ENCODE measurements around the gene SCAMP4. TPM values are rescaled to one million over a fixed set of nuclear protein-coding genes. Genes with fewer than 3 reads are reported as not detected.

Gene SCAMP4
- polyA plus RNA-seq, 1 of the 3 experiments (the other 2 are of a cell fraction), result 30.0 TPM

- Histone ChIP-seq H3K4me3 (ENCODE audit: low read depth in 2 of 2, low read length in 1 of 2) (no peak overlapping the region), H3F3A (replicated peaks; ENCODE audit: insufficient read depth) (peaks cover 13% of the 10 kb centered on the region), H2AFZ (ENCODE audit: low read depth) (no peak overlapping the region), H3K27ac (ENCODE audit: low read depth in 2 of 2, low read length in 1 of 2) (no peak overlapping the region), H3K27me3 (ENCODE audit: insufficient read depth) (no peaks in the 10 kb centered on the region), H3K9me3 (no peaks in the 10 kb centered on the region), H3K4me1 (ENCODE audit: control insufficient read depth in 1 of 2, insufficient read depth in 2 of 2, low read depth in 1 of 2, low read length in 1 of 2) (peaks cover 15 to 22% of the 10 kb centered on the region in 2 experiments), H3K9ac (no peak overlapping the region), H4K20me1 (ENCODE audit: insufficient read depth) (0 out of 2 replicates have a peak, but pooled peaks cover 2% of the 10 kb centered on the region), H3K4me2 (no peak overlapping the region), H3K36me3 (replicated peaks in 1 of 2; ENCODE audit: control insufficient read depth in 1 of 2, insufficient read depth in 2 of 2, low read length in 1 of 2) (peaks cover 3 to 9% of the 10 kb centered on the region in 2 experiments), H3K9me2 (no peaks in the 10 kb centered on the region), H3K79me2 (ENCODE audit: insufficient read depth) (peaks cover 73% of the 10 kb centered on the region)
- no peak for DNase-seq
- ChIA-PET CTCF (interaction anchor here (0.6 to 1.4 kb wide), 2 partner anchors 28 to 31 kb away, joined by 3 to 4 read pairs; no protein-coding TSS in a partner anchor), POLR2A (interaction anchor here (0.7 kb wide), 1 partner anchor 16 kb away, joined by 3 read pairs; the partner anchor contains the start of gene ABHD17A)
- WGBS (ENCODE audit: low lambda C conversion rate), result 93% methylated on average over 7 of the region's 7 CpGs
- no peak for TF ChIP-seq FOSL2 (IDR thresholded peaks at IDR 0.05; ENCODE audit: borderline replicate concordance, low read depth)
- TF ChIP-seq RAD21 (IDR thresholded peaks at IDR 0.05; ENCODE audit: low read length), result no peak
- no peak for TF ChIP-seq RCOR1 (IDR thresholded peaks at IDR 0.05; ENCODE audit: low read length)
These were observed 36.2 kb upstream of the SCAMP4 start for GRCh38 chr19:1868971-1869370.

- Histone ChIP-seq H3K9ac (no peak overlapping the region), H3K27me3 (ENCODE audit: insufficient read depth) (no peaks in the 10 kb centered on the region), H3K4me2 (no peak overlapping the region), H3K9me3 (no peaks in the 10 kb centered on the region), H3F3A (replicated peaks; ENCODE audit: insufficient read depth) (peaks cover 25% of the 10 kb centered on the region), H3K4me1 (ENCODE audit: control insufficient read depth in 1 of 2, insufficient read depth in 2 of 2, low read depth in 1 of 2, low read length in 1 of 2) (peaks cover 16 to 21% of the 10 kb centered on the region in 2 experiments), H2AFZ (ENCODE audit: low read depth) (no peak overlapping the region), H3K27ac (ENCODE audit: low read depth in 2 of 2, low read length in 1 of 2) (no peak overlapping the region), H3K9me2 (no peaks in the 10 kb centered on the region), H3K36me3 (replicated peaks in 1 of 2; ENCODE audit: control insufficient read depth in 1 of 2, insufficient read depth in 2 of 2, low read length in 1 of 2) (peaks cover 3 to 9% of the 10 kb centered on the region in 2 experiments), H4K20me1 (ENCODE audit: insufficient read depth) (peaks cover 12% of the 10 kb centered on the region), H3K79me2 (ENCODE audit: insufficient read depth) (peaks cover 79% of the 10 kb centered on the region), H3K4me3 (ENCODE audit: low read depth in 2 of 2, low read length in 1 of 2) (no peak overlapping the region)
- DNase-seq, result no peak
- TF ChIP-seq ELF1 (IDR thresholded peaks at IDR 0.05) (no peak), TCF12 (IDR thresholded peaks at IDR 0.05) (no peak)
- 93% methylated on average over 14 of the region's 15 CpGs for WGBS (ENCODE audit: low lambda C conversion rate)
- ChIA-PET POLR2A (interaction anchor here (1.0 kb wide), 1 partner anchor 13 kb away, joined by 3 read pairs; no protein-coding TSS in a partner anchor), CTCF (no interaction called here)
These were observed 34.0 kb upstream of the SCAMP4 start for GRCh38 chr19:1871140-1871597.

DNA sequence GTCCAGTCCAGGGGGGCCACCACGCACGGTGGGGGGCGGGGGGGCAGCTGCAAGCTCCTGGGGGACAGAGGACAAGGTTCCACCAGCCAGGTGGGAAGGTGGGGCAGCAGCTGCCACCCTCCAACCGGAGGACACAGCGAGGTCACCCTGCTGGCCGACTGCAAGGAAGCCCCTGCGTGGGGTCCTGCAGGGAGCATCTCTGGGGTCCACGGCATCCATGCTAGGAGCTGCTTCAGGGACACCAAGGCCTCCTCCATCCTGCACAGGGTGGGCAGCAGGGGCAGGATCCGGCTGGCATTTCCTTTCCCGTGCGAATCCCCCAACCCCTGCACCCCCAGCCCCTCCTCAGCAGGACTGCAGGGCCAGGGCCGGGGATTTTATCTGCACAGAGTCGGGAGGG, 33.6 kb upstream of the SCAMP4 start:
- no peak overlapping the region for H3K4me3 ChIP-seq (ENCODE audit: low read depth in 2 of 2, low read length in 1 of 2)
- CTCF ChIA-PET, result no interaction called here
- H3F3A ChIP-seq (replicated peaks; ENCODE audit: insufficient read depth), result peaks cover 25% of the 10 kb centered on the region
- H3K36me3 ChIP-seq (replicated peaks in 1 of 2; ENCODE audit: control insufficient read depth in 1 of 2, insufficient read depth in 2 of 2, low read length in 1 of 2), result peaks cover 3 to 9% of the 10 kb centered on the region in 2 experiments
- POLR2A ChIA-PET, result interaction anchor here (0.8 to 1.0 kb wide), 2 partner anchors 12 to 34 kb away, joined by 3 to 4 read pairs; no protein-coding TSS in a partner anchor
- no peak overlapping the region for H3K9ac ChIP-seq
- H3K9me3 ChIP-seq, result no peaks in the 10 kb centered on the region
- H3K27me3 ChIP-seq (ENCODE audit: insufficient read depth), result no peaks in the 10 kb centered on the region
- H3K79me2 ChIP-seq (ENCODE audit: insufficient read depth), result peaks cover 79% of the 10 kb centered on the region
- no peak for DNase-seq
- no peak overlapping the region for H3K4me2 ChIP-seq
- no peaks in the 10 kb centered on the region for H3K9me2 ChIP-seq
- TF ChIP-seq NRF1 (IDR thresholded peaks at IDR 0.05; ENCODE audit: low read depth, low read length) (no peak), MAX (IDR thresholded peaks at IDR 0.05; ENCODE audit: low read depth) (no peak), TEAD4 (IDR thresholded peaks at IDR 0.05; ENCODE audit: borderline replicate concordance, insufficient read depth) (no peak), YY1 (IDR thresholded peaks at IDR 0.05; ENCODE audit: low read depth) (no peak), FOXM1 (IDR thresholded peaks at IDR 0.05; ENCODE audit: low read depth) (no peak), EZH2phosphoT487 (IDR thresholded peaks at IDR 0.05; ENCODE audit: borderline replicate concordance, low read depth) (no peak), RFX5 (IDR thresholded peaks at IDR 0.05; ENCODE audit: low read length) (no peak), RXRA (IDR thresholded peaks at IDR 0.05; ENCODE audit: borderline replicate concordance, low read depth) (no peak)
- 83% methylated on average over 2 of the region's 13 CpGs for WGBS (ENCODE audit: low lambda C conversion rate)
- H3K4me1 ChIP-seq (ENCODE audit: control insufficient read depth in 1 of 2, insufficient read depth in 2 of 2, low read depth in 1 of 2, low read length in 1 of 2), result peaks cover 16 to 25% of the 10 kb centered on the region in 2 experiments
- H4K20me1 ChIP-seq (ENCODE audit: insufficient read depth), result peaks cover 12% of the 10 kb centered on the region
- no peak overlapping the region for H3K27ac ChIP-seq (ENCODE audit: low read depth in 2 of 2, low read length in 1 of 2)
- no peak overlapping the region for H2AFZ ChIP-seq (ENCODE audit: low read depth)
